Colonic mucosa (tissue), 4 donors: ENCODE data around the gene ANXA3. TPM values are rescaled to one million over a fixed set of nuclear protein-coding genes. Genes with fewer than 3 reads are reported as not detected.

ENCODE experiments used
- DNase-seq: peaks from one replicate; pipeline ENCODE4 v3.0.0-alpha.2; 2020
- H3K27ac ChIP-seq: fragments of 200-600 bp; one replicate; pipeline ENCODE4 v1.8.0; 2021
- H3K27me3 ChIP-seq: fragments of 200-600 bp; one replicate; pipeline ENCODE4 v1.8.0; 2021
- H3K36me3 ChIP-seq: fragments of 200-600 bp; one replicate; pipeline ENCODE4 v1.8.0; 2021
- H3K4me1 ChIP-seq: fragments of 200-600 bp; one replicate; pipeline ENCODE4 v1.8.0; 2021; ENCODE audit warnings: mild to moderate bottlenecking
- H3K4me3 ChIP-seq: fragments of 200-600 bp; one replicate; pipeline ENCODE4 v1.8.0; 2021
- H3K9ac ChIP-seq, 2 donors: one replicate each; pipeline ENCODE4 v1.7.0; 2013; ENCODE audit warnings: control low read depth in 2 of 2, low read depth in 2 of 2, low read length in 2 of 2
- H3K9me3 ChIP-seq: fragments of 200-600 bp; one replicate; pipeline ENCODE4 v1.8.0; 2021
- intact Hi-C: fragments of 100-400 bp; cut with DNase I; formaldehyde crosslinking; loops from one replicate; pipeline ENCODE4 v1.14.1; 2022
- total RNA-seq, 2 donors: library from RNA; stranded (reverse); fragmentation: NEBNext Ultra II Directional in 1 of 2; extraction: Animal tissue kit (Norgen Biotek cat#: 25700) in 1 of 2; gene quantifications; one replicate each; pipeline ENCODE4 v1.2.1, GENCODE V29; 2021
- TF ChIP-seq, protein P1 (sequence below): fragments of 200-600 bp; IDR thresholded peaks from one replicate; pipeline ENCODE4 v1.8.0; 2022; ENCODE audit warnings: antibody characterized with exemption, mild to moderate bottlenecking
- donor health status: healthy.
- donor health status: DM: no; HTN: no; CAD: no.
- donor health status: DM: no; HTN: no; CAD: no.

The ANXA3 gene
- total RNA-seq, 2 donors from 2014 or later, result 58.9 to 59.2 TPM

DNA sequence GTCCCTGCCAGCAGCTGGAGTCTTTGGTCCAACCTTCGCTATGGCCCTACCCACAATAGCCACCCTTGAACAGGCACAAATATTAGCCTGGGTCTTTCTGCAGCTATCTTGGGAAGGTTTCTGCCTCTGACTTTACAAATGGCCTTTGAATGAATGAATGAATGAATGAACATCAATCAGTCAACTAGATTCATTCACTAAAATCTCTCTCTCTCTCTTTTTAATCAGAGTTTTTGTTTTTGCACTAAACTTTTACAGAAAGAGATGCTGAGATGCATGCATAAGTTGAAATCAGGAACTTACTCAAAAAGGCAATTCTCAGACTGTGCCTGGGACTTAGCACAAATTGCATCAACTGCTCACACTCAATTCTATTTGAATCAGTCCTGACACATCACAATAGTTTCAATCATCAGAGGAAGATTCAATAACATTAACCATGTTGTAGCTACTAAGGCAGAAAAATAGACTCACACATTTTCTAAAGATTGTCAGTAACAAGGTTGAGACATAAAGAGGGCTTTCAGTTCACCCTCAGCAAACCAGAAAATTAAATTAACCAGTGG is 55.0 kb downstream of the ANXA3 start:
- no peaks in the 10 kb centered on the region for H3K27me3 ChIP-seq
- intact Hi-C loops, result no loop called here
- TF ChIP-seq, protein P1, sequence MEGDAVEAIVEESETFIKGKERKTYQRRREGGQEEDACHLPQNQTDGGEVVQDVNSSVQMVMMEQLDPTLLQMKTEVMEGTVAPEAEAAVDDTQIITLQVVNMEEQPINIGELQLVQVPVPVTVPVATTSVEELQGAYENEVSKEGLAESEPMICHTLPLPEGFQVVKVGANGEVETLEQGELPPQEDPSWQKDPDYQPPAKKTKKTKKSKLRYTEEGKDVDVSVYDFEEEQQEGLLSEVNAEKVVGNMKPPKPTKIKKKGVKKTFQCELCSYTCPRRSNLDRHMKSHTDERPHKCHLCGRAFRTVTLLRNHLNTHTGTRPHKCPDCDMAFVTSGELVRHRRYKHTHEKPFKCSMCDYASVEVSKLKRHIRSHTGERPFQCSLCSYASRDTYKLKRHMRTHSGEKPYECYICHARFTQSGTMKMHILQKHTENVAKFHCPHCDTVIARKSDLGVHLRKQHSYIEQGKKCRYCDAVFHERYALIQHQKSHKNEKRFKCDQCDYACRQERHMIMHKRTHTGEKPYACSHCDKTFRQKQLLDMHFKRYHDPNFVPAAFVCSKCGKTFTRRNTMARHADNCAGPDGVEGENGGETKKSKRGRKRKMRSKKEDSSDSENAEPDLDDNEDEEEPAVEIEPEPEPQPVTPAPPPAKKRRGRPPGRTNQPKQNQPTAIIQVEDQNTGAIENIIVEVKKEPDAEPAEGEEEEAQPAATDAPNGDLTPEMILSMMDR, result no peak
- DNase-seq, result no peak
- H3K27ac ChIP-seq, result no peak overlapping the region
- no peaks in the 10 kb centered on the region for H3K4me1 ChIP-seq
- H3K4me3 ChIP-seq, result no peak overlapping the region
- H3K36me3 ChIP-seq, result peaks cover 5% of the 10 kb centered on the region
- no peaks in the 10 kb centered on the region for H3K9me3 ChIP-seq
- H3K9ac ChIP-seq, result no peak overlapping the region

DNA sequence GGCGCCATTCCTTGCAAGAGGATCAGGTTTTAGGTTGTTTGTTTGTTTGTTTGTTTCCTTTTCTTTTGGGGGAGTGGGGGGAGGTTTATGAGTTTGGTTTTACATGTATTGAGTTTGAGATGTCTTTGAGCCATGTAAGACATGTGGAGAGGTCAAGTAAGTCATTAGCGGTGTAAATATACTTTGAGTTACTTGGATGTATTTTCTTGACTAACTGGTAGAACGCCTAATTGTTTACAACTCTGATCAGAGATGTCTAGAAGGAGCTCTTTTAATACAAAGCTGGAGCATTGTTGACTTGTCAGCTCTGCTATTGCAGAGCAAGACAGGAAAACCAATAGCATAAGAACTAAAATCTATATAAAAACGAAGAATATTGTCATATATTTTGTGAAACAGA is 57.1 kb downstream of the ANXA3 start:
- intact Hi-C loops, result no loop called here

DNA sequence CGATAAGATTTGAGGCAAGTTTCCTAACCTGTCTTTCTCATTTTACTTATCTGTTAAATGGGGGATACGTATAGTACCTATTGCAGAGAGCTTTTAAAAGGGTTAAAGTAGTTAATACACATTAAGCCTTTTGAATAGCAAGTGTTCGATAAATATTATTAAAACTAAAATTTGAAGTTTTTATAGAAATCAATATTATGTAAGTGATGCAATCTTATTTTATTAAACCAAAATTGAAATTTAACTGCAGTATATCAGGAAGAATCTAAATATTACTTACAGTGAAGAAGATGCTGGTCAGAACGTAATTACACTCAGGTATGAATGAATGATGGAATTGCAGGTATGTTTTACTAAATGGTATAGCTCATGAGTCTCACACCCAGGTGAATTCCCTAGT is 58.0 kb downstream of the ANXA3 start:
- H3K36me3 ChIP-seq, result no peaks in the 10 kb centered on the region
- H3K9me3 ChIP-seq, result no peaks in the 10 kb centered on the region
- no peak overlapping the region for H3K4me3 ChIP-seq
- H3K27me3 ChIP-seq, result no peaks in the 10 kb centered on the region
- H3K27ac ChIP-seq, result no peak overlapping the region
- TF ChIP-seq, protein P1, result no peak
- intact Hi-C loops, result no loop called here
- no peaks in the 10 kb centered on the region for H3K4me1 ChIP-seq
- no peak overlapping the region for H3K9ac ChIP-seq
- no peak for DNase-seq

More for the DNA sequence above, 57.1 kb downstream of the ANXA3 start:
- Histone ChIP-seq H3K9me3 (no peaks in the 10 kb centered on the region), H3K9ac (no peak overlapping the region), H3K4me3 (no peak overlapping the region), H3K36me3 (peaks cover 5% of the 10 kb centered on the region), H3K27ac (no peak overlapping the region), H3K27me3 (no peaks in the 10 kb centered on the region), H3K4me1 (no peaks in the 10 kb centered on the region)
- TF ChIP-seq, protein P1, result no peak
- no peak for DNase-seq

DNA sequence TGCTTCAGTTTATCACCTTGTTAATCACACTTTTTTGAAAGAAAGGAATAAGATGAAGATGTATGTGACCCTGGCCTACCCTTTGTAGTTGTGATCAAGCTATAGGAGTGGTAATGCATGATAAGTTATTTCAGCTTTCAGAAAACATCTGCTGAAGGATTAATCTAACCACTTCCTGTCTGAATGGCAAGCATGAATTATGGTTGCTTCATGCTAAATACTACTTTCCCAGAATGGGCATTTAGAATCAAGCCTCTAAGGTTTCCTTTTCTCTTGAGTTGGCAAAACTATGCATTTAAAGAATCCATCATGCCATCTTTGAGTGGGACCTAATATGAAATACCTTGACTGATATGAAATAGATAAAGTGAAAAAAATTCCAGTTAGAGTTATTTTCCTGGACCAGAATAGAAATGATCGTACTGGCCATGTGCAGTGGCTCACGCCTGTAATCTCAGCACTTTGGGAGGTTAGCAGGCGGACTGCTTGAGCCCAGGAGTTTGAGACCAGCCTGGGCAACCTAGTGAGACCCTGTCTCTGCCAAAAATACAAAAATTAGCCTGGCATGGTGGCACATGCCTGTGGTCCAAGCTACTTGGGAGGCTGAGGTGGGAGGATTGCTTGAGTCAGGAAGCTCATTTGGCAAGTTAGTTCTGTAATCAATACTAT is 59.1 kb downstream of the ANXA3 start:
- intact Hi-C loops, result loop anchor here (10.0 kb wide), 1 partner anchor 164 kb away; the partner anchor contains the start of gene BMP2K
- no peak overlapping the region for H3K9ac ChIP-seq
- TF ChIP-seq, protein P1, result no peak
- H3K36me3 ChIP-seq, result no peaks in the 10 kb centered on the region
- no peaks in the 10 kb centered on the region for H3K27me3 ChIP-seq
- no peak for DNase-seq
- no peak overlapping the region for H3K4me3 ChIP-seq
- no peaks in the 10 kb centered on the region for H3K9me3 ChIP-seq
- no peak overlapping the region for H3K27ac ChIP-seq
- no peaks in the 10 kb centered on the region for H3K4me1 ChIP-seq

DNA sequence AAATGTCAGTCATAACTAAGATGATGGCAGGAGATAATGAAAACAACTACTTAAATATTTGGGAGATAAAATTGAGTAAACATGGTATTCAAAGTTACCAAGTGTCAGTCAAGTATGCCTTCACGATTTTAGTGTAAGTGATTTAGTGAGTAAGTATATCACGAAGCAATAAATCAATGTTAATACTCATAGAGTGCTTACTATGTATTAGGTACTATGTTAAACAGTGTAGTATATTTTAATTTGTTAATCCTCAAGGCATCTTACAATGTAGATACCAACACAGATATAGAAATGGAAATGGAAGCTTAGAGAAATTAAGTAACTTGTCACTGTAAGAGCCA is 59.6 kb downstream of the ANXA3 start:
- intact Hi-C loops, result loop anchor here (10.0 kb wide), 1 partner anchor 164 kb away; the partner anchor contains the start of gene BMP2K

More for the DNA sequence above, 59.6 kb downstream of the ANXA3 start:
- Histone ChIP-seq H3K27me3 (no peaks in the 10 kb centered on the region), H3K9ac (no peak overlapping the region), H3K27ac (no peak overlapping the region), H3K9me3 (no peaks in the 10 kb centered on the region), H3K4me3 (no peak overlapping the region), H3K4me1 (no peaks in the 10 kb centered on the region), H3K36me3 (no peaks in the 10 kb centered on the region)
- TF ChIP-seq, protein P1, result no peak
- no peak for DNase-seq
